ENCODE measurements around the gene DPH3. TPM values are rescaled to one million over a fixed set of nuclear protein-coding genes. Genes with fewer than 3 reads are reported as not detected.

DPH3 gene
- total RNA-seq, 4 donors from 2014 or later, result 5.5 to 11.5 (median 8.0) TPM

GRCh38 chr3:16272588-16272987 lies 7.8 kb upstream of the DPH3 start:
- Histone ChIP-seq H3K9me3 (no peaks in the 10 kb centered on the region), H3K27me3 (no peaks in the 10 kb centered on the region), H3K4me3 (no peak overlapping the region), H3K27ac (no peak overlapping the region), H3K36me3 (peaks cover 26% of the 10 kb centered on the region), H3K4me1 (peaks cover 6% of the 10 kb centered on the region)
- 83% methylated on average over 1 of the region's 1 CpG for WGBS
- no peak for DNase-seq (ENCODE audit: low spot score in 2 of 2)
- TF ChIP-seq POLR2AphosphoS5 (IDR thresholded peaks at IDR 0.05) (no peak), POLR2A (IDR thresholded peaks at IDR 0.05) (no peak), CTCF (IDR thresholded peaks at IDR 0.05) (no peak)

- Histone ChIP-seq H3K27ac (no peak overlapping the region), H3K9me3 (no peaks in the 10 kb centered on the region), H3K36me3 (peaks cover 21% of the 10 kb centered on the region), H3K4me3 (no peak overlapping the region), H3K27me3 (no peaks in the 10 kb centered on the region), H3K4me1 (peaks cover 23% of the 10 kb centered on the region)
- 97% methylated on average over 10 of the region's 10 CpGs for WGBS
- no peak for DNase-seq (ENCODE audit: low spot score in 2 of 2)
- TF ChIP-seq POLR2A (IDR thresholded peaks at IDR 0.05) (no peak), CTCF (IDR thresholded peaks at IDR 0.05) (no peak), EP300 (IDR thresholded peaks at IDR 0.05) (no peak), POLR2AphosphoS5 (IDR thresholded peaks at IDR 0.05) (no peak)
These were observed 6.1 kb upstream of the DPH3 start for GRCh38 chr3:16270855-16271254.

DNA sequence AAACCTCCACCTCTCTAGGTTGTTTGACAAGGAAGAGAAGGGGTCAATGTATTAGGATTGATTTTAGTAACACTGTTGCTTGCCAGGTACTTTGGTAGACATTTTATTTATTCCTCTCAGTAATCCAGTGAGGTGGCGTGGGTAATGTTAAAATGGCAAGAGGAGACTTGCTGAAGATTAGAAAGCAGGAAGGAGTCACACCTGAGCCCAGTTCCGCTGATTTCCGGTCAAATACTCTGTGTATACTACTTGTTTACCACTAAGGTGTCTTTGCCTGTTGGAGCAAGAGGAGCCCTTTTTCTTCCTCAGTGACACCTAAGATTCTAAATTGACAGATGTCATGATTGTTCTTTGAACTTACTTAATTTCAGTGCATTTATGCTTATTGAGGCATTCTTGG lies 2.0 kb upstream of the DPH3 start:
- no peaks in the 10 kb centered on the region for H3K27me3 ChIP-seq
- TF ChIP-seq POLR2A (IDR thresholded peaks at IDR 0.05) (no peak), POLR2AphosphoS5 (IDR thresholded peaks at IDR 0.05) (no peak), EP300 (IDR thresholded peaks at IDR 0.05) (no peak), CTCF (IDR thresholded peaks at IDR 0.05) (no peak)
- 63% methylated on average over 3 of the region's 3 CpGs for WGBS
- H3K4me3 ChIP-seq, result no peak overlapping the region
- no peaks in the 10 kb centered on the region for H3K9me3 ChIP-seq
- DNase-seq (ENCODE audit: low spot score in 2 of 2), result no peak
- peaks cover 14% of the 10 kb centered on the region for H3K36me3 ChIP-seq
- H3K4me1 ChIP-seq, result peaks cover 50% of the 10 kb centered on the region
- H3K27ac ChIP-seq, result no peak overlapping the region

- under 1% methylated on average over 6 of the region's 6 CpGs for WGBS
- TF ChIP-seq POLR2A (IDR thresholded peaks at IDR 0.05), result no peak
- no peak for TF ChIP-seq CTCF (IDR thresholded peaks at IDR 0.05)
- no peak for TF ChIP-seq EP300 (IDR thresholded peaks at IDR 0.05)
- no peak for TF ChIP-seq POLR2AphosphoS5 (IDR thresholded peaks at IDR 0.05)
- Histone ChIP-seq H3K9me3 (no peaks in the 10 kb centered on the region), H3K36me3 (peaks cover 6% of the 10 kb centered on the region), H3K27ac (peak overlapping the region; percentile 92), H3K4me1 (peaks cover 50% of the 10 kb centered on the region), H3K4me3 (peak overlapping the region; percentile 57), H3K27me3 (no peaks in the 10 kb centered on the region)
- DNase-seq (ENCODE audit: low spot score in 2 of 2), result no peak
These were observed 678 bp upstream of the DPH3 start for GRCh38 chr3:16265455-16265786.

DNA sequence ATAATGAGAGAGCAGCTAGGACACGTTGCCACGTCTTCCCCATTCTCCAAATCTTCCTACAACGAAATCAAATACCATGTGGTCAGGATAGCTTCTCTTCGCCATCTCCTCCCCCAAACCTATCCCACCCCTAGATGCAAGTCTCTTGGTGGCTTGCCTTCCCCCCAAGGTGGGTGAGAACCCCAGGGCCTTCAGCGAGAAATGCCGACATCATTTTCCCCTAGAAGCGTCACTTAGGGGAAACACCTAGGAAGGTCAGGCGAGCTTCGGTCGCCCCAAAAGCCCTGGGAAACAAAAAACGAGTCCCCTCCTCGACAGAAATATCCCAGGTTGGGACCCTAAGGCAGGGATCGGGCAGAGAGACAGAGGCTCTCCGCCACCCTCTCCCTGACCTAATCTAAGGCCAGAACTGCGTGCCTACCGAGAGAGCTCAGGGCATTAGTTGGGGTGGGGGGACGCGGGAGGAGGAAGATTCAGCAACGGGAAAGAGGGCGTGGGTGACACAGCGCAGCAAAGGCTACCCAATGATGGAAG lies 502 bp downstream of the DPH3 start:
- Histone ChIP-seq H3K4me1 (peaks cover 50% of the 10 kb centered on the region), H3K9me3 (no peaks in the 10 kb centered on the region), H3K36me3 (peaks cover 18% of the 10 kb centered on the region), H3K27me3 (no peaks in the 10 kb centered on the region), H3K4me3 (peak overlapping the region; percentile 57), H3K27ac (peak overlapping the region; percentile 92)
- WGBS, result under 1% methylated on average over 21 of the region's 21 CpGs
- TF ChIP-seq POLR2A (IDR thresholded peaks at IDR 0.05), result no peak
- no peak for TF ChIP-seq EP300 (IDR thresholded peaks at IDR 0.05)
- TF ChIP-seq POLR2AphosphoS5 (IDR thresholded peaks at IDR 0.05), result no peak
- no peak for TF ChIP-seq CTCF (IDR thresholded peaks at IDR 0.05)
- DNase-seq (ENCODE audit: low spot score in 2 of 2), result no peak
